Activated CD8-positive, alpha-beta memory T cell treated with anti-CD3 and anti-CD28 coated beads, Interleukin-2, amount 50 U/mL, for 4 hours (primary cell): Measurements from ENCODE around the gene FGF14.

Source experiments
- DNase-seq: peaks from one replicate; pipeline ENCODE4 v3.0.0-alpha.2; 2020

Gene FGF14

DNA sequence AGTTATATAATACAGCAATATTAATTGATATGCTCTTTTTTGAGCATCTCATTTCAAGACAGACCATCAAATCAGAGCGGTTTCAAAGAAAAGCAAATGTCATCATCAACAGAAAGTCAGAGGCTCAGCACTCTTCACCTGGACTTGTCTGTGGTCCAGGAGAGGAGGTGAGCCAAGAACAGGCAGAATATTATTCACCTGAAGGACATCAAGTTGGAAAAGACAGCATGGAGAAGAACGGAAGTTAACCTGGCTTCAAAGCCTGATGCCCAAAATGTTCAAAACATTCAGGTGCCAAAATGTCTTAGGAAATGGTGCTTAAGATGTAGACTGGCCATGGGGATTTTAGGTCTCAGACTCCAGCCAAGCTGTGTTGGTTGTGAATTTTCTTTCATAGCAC, 40.7 kb downstream of the FGF14 start:
- DNase-seq, result no peak

DNA sequence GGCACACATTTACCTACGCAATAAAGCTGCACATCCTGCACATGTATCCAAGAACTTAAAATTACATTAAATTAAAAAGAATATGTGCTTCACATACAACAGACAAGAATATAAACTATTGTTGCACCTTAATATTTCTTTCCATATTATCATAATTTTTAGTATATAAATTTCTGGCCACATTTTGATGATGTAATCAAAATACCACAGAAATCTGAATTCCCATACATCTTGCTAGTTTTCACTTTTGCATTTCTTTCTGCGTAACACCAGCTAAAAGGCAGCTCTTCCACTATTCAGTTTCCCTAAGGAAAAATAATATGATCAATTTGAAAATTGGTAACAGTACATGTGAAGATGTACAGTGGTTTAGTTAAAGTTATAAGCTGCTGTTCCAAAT, 42.6 kb downstream of the FGF14 start:
- DNase-seq, result no peak

DNA sequence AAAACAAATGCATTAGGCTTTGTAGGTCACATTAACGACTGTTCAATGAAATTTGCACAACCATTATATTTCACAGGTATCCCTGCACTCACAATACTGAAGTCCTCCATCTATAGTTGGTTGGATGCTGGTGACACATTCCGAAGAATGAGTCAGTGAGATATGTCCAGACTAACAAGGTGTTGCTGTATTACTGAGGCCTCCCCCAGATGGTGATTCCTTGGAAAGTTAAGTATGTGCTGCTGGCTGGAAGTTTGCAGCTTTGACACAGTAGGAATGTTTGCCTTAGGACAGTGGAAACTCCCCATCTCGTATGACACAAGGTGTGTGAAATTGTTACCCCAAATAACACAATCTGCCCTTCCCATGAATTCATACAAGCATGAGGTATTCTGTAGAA, 46.6 kb downstream of the FGF14 start:
- no peak for DNase-seq

DNA sequence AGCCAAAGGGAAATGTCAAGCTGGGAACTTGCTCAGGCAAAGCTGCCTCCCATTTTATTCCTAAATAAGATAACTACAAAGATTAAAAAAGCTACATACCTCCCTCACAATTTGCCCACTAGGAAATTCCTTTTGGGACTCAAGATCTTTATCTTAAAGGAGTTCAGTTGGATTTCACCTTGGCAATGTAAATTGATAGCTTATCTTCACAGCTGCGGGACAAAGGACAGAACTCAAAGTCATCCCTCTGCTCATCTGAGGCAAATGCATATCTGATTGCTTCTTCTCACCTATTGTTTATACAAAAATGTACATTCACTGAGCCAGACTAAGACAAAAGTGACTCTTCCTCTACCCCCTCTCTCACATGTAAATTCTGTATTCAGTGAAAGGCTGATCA, 47.8 kb downstream of the FGF14 start:
- no peak for DNase-seq

DNA sequence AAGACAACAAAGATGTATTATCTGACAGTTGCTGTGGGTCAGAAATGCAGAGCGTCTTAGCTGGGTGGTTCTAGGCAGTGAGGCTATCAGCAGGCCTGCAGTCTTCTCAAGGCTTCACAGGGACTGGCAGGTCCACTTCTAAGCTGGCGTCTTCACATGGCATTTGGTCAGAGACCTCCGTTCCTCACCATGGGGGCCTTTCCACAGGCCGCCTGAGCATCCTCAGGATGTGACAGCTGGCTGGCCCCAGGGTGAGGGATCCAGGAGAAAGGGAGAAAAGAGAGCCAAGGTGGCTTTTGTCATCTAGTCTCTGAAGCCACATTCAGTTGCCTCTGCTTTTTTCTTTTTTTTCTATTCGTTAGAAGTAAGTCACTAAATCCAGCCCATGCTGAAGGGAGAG, 50.3 kb downstream of the FGF14 start:
- DNase-seq, result no peak

DNA sequence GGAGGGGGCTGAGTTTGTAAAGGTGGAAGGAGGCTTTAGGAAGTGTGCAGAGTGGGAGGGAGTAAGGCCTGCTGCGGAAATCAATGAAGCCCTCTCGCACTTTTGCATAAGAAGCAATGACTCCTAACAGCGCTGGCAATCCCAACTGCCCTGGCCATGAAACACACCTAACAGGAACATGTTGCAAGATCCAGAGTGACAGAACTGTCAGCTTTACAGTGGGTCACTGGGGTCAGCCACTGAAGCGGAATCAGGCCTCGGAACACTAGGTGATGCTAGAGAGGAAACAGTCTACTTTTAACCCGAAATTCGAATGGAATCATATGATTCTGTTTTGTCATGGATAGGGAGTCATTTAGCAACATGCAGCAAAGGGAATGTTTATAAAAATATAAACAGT, 54.4 kb downstream of the FGF14 start:
- no peak for DNase-seq

DNA sequence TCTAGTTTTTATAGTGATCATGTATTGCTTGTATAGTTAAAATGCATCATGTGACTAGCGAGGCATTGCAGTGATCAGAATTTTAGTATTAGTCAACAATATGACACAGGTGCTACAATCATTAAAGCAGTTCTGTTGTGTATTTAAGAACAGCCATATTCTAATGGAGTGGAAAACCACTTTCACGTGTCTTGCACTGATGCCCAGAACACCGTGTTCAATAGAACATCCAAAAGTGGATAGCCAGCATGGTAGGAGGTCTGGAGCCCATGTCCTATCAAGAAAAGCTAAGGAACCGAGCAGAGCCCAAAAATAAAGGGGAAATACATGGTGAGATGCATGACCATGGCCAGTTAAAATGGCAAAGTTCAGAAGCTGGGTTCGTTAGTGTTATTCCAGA, 55.1 kb downstream of the FGF14 start:
- DNase-seq, result no peak

DNA sequence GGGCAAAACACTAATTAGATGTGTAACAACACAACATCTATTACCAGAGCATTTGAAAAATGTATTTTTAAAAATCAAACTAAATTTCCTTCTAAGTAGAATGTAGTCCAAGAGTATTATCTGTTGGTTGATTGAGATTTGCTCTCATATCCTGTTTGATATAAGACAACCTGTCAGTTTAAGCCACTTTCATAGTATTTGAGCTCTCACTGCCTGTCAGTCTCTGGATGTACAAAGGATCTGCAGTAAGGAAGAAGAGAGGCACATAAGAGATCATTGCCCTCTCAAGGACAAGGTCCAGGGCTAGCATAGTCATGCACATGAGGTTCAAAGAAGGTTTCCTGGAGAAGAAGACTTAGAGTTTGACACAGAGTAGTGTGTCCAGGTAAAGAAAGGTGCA, 57.4 kb downstream of the FGF14 start:
- no peak for DNase-seq

DNA sequence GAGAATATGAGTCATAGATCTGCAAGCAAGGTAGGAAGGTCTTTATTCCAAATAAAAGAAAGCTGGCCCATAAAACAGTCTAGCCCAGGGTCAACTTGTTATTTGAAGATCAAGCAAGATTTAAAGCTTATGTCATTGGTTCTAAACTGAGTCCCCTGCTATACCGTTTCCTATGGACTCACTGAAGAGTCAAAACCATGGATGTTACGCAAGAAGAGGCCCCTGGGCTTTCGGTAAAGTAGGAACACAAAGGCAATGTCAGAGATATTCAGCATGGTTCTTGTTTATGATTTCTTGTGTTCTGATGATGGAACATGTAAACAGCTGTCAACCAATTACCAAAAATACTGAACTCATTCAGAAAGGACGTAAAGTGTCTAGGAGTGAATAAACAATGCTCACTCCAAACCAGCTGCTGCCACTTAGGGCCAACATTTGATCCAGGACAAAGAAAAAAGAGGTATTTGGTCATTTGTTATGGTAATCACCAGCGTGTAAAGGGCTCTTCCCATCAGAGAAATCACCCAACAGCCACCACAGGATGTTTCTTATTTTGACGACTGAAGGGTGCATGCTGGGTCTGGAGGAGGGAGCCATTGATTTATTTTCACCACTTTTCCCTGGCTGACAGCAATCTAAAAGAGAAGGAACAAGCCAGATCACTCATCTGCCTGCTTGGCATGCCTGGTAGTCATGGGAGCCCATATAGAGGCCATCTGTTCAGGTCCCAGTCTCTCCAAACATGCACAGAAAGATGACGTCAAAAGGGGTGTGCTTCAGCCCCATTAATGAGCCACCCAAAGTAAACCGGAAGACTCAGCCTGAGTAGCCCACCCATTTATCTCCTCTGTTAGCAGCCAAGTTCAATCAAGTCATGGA, 68.3 kb downstream of the FGF14 start:
- no peak for DNase-seq

DNA sequence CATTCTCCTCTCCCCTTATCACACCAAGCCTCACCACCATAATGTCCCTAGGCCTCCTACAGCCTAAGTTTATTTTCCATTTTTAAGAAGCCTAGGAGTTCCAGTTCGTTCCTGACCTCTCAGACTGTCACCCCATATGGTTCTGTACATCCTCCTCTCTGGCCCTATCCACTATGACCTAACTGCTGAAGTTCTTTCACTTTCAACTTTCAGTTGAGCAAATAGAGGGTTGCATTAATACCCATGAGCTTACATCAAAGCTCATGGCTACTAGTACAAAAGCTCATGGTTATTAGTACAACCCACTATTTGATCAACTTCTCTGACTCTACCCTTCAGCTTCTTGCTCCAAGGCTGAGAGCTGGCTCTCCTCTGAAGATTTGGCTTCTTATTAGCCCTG, 72.9 kb downstream of the FGF14 start:
- DNase-seq, result no peak

DNA sequence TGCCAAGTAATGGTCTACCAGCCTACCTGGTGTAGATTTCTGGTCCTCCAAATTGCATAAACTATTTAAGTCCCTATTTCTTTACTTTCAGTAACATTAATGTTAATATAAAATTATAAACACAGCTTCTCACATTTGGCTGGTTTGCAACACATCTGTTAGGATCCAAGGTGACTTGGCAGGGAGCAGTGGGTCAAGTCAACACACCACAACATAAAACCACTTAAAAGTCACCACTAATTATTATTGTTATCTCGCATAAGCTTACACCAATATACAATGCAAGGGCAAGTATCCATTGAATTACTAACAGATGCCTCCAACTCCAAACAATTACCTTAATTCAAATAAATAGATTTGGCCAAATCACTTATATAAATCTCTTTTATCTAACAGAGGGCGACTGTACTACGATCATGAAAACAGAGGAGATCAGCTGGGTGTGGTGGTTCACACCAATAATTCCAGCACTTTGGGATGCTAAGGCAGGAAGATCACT, 74.7 kb downstream of the FGF14 start:
- no peak for DNase-seq

DNA sequence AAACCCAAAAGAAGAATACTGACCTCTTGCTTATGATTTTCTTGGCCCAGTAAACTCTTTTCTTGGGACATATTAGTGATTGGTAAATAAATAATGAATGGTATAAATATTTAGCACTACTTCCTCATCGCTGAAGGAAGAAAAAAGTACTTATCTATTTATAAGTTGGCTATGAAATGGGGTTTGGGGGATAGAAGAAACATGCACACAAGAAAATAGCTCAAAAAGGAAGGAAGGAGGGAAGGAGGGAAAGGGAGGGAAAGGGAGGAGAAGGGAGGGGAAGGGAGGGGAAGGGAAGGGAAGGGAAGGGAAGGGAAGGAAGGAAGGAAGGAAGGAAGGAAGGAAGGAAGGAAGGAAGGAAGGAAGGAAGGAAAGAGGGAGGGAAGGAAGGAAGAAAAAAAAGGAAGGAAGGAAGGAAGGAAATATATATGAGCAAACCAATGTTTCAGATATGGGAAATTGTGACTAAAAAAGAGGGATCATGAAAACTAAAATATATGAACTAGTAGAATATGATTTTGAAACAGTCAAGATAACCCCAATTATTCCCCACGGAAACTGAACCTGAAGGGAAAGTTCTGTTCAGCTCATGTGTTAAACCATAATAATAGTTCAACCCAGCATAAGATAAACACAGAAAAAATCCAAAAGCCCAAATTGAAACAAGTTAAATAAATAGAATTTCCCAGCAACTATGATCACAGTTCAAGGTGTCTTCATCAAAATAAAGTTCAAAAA, 75.3 kb downstream of the FGF14 start:
- DNase-seq, result no peak

DNA sequence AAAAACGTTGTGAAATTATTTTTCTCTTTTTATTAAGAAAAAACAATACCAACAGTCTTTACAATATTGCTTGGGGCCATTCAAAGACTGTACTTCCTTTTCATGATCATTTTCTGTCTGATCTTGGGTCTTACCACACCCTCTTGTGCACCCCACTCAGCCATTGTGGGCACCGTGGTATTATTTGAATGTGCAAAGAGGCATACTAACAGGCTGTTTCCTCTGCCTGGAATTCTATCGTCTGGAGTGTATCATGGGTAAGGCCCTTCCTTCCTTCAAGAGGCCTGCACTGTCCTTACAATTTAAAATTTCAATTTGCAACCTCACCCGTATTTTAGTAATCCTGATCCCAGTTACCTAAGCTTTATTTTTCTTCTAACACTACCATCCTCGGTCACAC, 76.5 kb downstream of the FGF14 start:
- no peak for DNase-seq

DNA sequence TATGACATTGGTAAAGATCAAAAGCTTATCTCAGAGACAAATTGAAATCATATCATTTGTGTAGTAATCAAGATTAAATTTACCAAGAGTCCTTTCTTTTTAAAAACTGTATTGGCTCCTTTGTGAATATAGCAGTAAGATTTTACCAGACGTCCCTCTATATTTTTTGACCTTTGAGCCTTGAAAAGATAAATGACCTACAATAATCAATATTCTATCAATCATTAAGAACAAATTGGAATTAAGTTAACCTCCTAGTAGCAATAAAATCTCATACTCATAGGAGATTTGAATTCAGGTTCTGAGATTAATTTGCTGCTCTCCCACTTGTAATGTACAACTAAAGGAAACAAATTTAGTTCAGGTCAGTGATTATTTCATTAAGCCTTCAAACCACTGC, 78.3 kb downstream of the FGF14 start:
- DNase-seq, result no peak

DNA sequence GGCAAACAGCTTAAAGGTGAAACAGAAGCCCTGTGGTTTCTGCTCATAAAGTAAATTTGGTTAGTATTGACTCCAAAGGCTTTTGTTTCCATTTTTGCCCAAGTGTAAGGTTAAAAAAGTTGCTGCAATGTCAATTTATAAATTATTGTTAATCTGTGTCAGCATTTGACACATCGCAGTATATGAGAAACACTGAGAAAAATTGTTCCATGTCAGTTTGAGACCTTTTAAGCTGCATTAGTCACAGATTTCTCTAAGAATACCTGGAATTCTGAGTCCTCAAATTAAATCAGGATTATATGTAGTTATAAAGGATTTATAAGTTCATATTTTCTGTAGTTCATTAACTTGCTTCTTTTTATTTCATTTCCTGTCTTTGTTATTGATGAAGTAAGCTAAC, 78.8 kb downstream of the FGF14 start:
- DNase-seq, result no peak

DNA sequence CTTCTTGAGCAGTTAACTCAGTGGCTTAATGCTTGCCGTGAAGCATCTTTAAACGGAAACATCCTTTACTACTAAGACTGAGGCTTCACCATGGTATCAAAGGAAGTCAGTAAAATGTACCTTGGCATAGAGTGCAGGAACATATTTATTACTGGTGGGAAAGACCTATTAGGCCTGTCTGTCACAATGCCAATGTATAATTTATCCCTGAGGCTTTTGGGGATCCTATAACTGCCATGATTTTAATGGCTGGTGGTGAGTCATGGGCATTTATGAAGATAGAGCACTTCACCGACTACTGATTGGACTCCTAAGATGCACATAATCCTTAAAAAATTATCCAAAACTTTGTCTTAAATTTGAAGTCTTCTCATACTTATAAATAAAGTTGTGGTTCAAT, 79.6 kb downstream of the FGF14 start:
- DNase-seq, result no peak

DNA sequence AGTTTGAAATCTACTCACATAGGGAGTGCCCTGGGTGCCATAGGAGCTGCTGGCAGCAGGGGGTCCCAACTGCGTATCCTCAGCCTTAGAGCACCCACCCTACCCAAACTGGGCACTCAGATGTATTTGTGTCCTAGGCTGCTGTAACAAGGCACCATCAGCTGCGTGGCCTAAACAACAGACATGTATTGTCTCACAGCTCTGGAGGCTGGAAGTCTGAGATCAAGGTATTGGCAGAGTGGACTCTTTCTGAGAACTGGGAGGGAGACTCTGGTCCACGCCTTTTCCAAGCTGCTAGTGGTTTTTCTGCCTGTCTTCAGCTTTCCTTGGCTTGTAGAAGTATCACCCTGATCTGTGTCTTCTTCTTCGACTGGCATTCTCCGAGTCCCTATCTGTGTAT, 83.6 kb downstream of the FGF14 start:
- DNase-seq, result no peak

DNA sequence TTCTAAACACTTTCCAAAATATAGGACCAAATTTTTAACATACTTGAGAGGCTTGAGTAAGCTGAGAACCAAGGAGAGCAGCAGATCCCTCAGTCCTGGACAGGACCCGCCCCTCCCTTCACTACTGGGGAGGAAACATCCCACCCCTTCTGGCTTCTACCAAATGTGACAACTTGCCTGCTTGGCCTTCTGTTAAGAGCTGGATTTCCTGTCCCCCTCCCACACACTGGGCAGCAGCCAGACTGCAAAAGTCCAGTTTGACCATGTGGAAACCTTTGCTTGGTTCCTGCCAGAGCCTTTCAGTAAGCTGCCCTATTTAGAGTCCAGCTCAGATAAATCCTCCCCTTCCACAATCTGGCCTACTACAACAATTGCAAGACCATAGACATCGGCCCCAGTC, 84.3 kb downstream of the FGF14 start:
- no peak for DNase-seq

DNA sequence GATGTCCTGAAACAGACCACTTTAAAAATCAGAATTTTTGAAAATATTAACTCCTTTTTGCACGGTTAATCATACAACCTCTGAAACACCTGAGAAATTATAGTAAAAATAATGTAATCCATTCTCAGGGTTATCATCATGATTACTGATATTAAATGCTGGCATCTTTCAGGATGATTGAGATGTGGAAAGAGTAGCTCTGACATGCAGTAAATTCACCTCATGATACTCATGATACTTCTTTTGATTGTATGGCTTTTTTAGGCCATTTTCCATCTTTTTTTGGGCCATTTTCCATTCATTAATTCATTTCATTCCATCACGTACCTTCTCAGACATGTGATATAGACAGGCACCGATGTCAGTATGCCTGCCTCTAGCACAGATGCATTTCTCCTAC, 85.1 kb downstream of the FGF14 start:
- no peak for DNase-seq

DNA sequence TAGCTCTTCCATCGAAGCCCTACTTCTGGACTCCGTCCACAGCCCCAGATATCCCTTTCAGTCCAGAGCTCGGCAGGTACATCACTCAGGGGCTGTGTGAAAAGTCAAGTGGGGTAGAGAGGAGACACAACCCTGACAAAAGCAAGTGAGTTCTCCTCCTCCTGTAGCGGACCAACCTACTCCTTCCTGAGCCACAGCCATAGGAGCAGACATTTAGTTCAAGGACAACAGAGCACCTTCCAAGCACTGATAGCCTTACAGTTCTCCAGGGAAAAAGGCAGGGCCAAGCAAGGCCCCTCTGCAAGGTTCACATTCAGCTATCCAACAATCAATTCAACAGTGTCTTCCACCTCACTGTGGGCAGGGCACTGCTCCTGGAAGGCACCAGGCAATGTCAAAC, 89.0 kb downstream of the FGF14 start:
- no peak for DNase-seq

DNA sequence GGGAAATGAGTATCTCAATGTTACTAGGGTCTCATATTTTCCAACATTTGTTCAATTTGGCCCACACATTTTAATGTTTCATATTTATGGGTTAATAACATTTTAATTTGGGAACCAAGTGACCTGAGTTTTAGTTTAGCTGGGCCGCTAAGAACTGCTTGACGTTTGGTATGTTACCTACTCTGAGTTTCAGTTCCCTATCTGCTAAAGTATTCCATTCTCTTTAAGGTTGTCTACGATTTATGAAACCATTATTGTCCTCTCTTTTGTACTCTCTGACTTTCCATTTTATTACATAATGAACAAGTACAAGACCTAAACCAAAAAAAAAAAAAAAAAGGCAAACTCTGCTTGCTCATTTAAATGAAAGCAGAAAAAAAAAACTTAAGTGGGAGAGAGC, 89.9 kb downstream of the FGF14 start:
- DNase-seq, result no peak

DNA sequence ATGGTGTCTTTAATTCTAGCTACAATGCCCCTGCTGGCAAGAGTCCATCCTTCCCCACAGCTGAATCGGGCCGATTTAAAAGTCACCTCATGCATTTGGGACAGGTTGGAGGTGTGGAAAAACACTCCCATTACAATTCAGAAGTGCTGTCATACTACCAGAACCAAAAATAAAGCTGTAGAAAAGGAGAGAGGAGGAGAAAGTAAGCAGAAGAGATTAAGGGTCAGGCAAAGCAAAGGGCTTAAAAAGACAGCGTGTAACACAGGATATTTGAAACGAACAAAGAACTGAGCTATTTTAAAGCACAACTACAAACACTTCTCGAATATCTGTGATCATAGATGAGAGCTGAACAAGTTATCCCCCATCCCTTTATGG, 90.4 kb downstream of the FGF14 start:
- no peak for DNase-seq

DNA sequence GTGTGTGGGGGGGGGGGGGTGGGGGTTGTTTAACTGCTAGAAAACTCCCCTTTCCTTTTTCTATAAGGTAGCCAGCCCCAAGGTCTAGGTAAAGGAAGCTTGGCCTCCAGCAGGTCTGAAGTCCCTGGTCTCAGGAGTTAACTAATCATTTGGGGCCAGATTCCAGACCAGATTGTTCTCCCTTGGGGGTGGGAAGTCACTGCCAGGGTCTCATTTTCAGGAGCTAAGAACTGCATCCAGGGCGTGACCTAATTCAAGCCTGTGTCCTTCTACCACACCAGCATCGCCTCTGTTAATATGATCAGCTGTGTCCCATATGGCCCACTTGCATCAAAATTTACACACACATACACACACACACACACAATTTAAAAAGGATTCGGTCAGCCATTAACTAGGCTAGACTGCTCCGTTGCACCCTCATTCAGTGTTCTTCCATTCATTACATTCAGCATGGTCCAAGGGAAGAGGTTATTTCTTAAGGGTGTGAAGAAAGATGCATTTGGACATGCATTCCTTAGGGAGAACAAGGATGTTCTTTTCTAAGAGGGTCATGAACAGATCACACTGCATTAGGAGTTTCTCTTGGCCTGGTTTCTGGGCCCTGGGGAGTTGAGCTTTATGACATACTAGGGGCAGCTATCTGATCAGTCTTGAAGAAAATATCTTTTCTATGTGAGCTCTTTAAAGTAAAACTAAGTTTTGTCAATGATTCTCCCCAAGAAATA, 91.0 kb downstream of the FGF14 start:
- DNase-seq, result no peak

DNA sequence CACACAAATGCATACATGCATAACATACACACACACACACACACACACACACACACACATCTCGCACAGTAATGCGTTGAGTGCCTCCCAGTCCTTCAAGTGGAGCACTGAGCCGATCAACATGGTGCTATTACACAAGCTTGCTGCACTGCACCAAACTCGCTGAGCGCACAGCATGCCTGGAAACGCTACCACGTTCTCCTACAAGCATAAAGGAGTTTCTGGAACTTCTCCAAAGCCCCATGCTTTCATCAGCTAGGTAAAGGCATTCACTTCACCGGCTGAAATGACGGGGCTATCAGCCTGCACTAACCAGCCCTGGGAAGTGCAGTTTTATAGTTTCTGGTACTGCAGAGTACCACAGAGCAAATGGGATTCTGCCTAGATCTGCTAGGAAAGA, 92.7 kb downstream of the FGF14 start:
- no peak for DNase-seq
